RCC 7860 (cell line): ENCODE data around the gene PEAR1.

Source experiments
- DNase-seq: peaks from one replicate; pipeline ENCODE4 v3.0.0-alpha.2; 2015; ENCODE audit warnings: low spot score
- FAIRE-seq: peaks from 2 replicates; lab custom pipeline; 2012; peaks lifted over from hg19 to GRCh38; lab: Jason Lieb, UNC

PEAR1 gene

DNA sequence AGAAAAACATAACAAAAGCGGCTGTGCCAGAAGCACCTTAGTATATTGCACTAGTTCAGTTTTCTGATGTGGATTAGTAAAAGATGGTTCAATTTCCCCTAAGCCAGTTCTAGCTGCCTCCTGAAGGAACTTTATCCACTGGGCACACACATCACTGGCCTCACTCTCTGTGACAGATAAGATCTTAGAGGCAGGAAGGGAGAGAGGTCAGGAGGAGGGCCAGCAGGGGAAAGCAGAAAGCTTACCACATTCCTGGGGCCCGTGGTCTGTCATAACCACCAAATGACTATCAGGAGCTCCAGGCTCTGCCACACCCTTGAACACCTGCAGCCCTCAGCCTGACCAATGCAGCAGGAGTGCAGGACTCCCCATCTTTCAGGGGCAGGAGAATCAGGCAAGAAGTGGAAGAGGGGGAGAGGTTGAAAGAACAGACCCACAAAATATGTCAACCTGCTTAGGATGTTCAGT, 64.8 kb downstream of the PEAR1 start:
- no peak for DNase-seq
- no peak for FAIRE-seq

DNA sequence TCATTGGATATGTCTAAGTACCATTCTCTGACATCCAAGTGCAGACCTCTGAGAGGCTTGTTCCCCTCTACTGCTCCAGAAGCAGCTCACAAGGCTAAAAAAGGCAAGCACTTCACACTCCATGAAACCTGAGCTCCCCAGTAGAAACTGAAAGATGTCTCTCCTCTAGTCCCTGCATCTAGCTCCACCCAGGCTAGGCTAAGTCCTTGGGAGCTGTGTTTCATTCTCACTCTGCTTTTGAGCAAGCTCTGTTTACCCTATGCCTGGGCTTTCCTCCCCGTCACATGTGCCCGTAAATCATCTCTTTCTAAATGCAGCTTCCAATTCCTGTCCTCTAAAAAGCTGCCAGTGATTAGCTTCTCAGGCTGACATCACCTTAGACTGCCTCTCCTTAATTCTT, 65.9 kb downstream of the PEAR1 start:
- FAIRE-seq (no peak), DNase-seq (no peak)

DNA sequence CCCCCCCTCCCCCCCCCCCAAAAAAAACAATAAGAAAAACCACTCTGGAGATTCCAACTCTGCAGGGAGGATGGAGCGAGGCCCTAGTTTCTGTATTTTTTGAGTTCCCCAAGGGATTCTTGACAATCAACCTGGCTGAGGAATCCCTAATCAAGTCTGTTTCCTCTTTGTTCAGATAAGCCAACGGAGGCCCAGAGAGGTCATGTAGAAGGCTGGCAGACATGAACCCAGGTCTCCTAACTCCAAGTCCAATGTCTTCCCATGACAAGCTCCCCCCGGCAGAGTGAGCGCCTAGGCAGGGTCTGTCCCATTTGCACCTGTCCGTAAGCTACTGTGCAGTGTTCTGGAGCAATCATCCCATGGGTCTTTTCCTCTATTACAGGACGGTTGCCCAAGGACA, 66.4 kb downstream of the PEAR1 start:
- DNase-seq (no peak), FAIRE-seq (no peak)

DNA sequence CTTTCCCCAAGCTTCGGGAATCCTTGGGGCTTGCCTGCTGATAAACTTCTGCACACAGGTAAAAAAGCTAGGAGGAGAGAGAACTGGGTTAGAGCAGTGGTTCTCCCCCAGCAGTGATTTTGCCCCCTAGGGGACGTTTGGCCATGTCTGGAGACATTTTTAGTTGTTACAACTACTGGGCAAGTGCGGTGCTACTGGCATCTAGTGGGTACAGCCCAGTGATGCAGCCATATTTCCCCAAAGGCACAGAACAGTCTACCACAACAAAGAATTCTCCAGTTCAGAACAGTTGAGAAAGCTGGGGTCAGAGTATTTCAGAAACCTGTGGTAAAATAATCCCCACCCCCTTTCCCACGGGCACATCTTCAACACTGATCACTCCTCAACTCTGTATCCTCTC, 68.2 kb downstream of the PEAR1 start:
- DNase-seq (no peak), FAIRE-seq (no peak)

DNA sequence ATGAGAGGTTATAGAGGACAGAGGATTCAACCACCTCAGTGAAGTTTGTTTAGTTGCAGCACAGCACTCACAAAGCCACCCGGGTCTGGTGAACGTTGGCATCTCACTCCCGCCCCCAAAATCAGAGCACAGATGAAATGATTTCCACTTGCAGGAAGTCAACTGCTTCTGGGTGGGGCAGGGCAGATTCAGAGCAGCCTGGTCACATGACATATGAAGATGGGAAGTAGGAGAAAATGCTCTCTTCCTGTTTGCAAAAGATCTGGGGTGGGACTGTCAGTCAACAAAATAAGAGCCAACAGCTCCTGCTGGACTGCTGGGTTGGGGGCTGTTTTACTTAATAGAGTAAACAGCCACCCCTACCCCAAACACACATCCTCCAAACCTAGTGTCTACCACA, 70.1 kb downstream of the PEAR1 start:
- FAIRE-seq (no peak), DNase-seq (no peak)

DNA sequence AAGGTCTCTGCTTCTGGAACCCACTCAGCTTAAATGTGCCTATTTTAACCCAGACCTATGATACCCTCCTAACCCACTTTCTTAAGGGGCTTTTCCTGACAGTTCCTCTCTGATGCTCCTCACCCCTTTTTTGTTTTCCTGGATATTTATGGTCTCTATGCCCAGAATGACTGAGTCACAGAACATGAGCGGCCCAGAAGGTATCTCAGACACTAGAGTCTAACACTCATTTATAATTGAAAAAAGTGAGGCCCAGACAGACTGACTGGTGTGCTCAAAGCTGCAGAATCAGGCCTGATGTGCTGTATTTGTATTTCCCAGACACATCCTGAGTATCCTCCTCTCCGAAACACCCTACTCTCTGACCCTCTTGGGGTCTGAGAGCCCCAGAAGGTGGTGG, 70.9 kb downstream of the PEAR1 start:
- no peak for DNase-seq
- FAIRE-seq: no peak
